Stimulated activated CD4-positive, alpha-beta T cell treated with anti-CD3 and anti-CD28 coated beads, Interleukin-4, amount 100 ng/mL, for 1 hour (primary cell): ENCODE measurements around the gene MDN1.
"Not testable (repeated sequence)": the region's sequence is repeated elsewhere in the genome, so short reads cannot be mapped to it uniquely, and the experiment has no call there.

Experiments used
- DNase-seq: peaks from one replicate; pipeline ENCODE4 v3.0.0-alpha.2; 2020

The MDN1 gene

GRCh38 chr6:89807581-89807980, 12.0 kb downstream of the MDN1 start:
- no peak for DNase-seq

GRCh38 chr6:89805814-89806371, 13.7 kb downstream of the MDN1 start:
- no peak for DNase-seq

- DNase-seq: no peak
Measured at GRCh38 chr6:89803271-89803670, 16.3 kb downstream of the MDN1 start.

- DNase-seq: no peak
Measured at GRCh38 chr6:89799756-89800155, 19.8 kb downstream of the MDN1 start.

DNA sequence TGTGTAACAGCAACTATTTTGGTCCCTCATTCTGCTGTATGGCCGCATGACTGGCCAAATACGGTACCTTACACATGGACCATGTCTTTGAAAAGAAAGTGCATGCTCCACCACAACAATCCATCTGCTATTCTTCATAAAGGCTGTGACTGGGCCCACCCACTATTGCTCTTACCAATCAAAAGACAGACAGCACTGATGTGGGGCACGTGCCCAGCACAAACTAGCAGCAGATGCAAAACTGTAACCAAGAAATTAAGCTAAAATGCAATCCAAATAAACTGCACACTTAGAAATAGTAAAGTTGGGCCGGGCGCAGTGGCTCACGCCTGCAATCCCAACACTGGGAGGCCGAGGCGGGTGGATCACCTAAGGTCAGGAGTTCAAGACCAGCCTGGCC, 20.5 kb downstream of the MDN1 start:
- no peak for DNase-seq

- no peak for DNase-seq
Measured at GRCh38 chr6:89797317-89797716, 22.3 kb downstream of the MDN1 start.

DNA sequence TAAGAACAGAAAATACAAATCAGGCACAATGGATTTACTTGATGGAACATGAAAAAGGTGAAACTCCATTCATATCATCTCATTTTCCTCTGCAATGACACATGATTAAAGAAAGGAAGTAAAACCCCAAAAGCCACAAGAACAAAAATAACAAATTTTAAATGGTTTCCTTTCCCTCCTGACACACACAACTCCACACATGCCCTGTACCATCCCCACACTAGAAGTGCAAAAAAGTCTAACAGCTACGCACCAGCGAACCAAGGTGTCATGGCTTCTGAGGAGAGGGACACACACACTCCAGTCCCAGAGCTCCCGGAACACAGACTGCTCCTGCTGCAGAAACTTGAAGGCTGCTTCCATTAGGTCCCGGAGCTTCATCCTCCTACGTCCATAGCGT, 25.3 kb downstream of the MDN1 start:
- no peak for DNase-seq

DNA sequence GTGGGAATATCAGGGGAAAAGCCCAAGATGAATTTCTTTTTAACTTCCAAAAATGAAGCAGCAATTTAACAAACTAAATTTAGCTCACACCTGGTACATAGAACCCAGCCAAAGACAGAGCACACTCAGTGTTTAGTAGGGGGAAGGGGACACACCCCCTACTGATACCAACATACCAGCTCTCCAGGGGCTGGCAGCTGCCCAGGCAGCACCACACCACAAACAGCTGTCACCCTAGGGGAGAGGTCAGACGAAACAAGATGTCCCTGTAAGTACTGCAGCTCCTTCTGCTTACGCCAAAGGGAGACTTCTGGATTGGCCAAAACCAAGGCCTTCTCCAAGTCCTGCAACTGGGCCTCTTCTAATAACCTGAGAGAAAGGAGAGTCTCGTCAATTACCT, 26.0 kb downstream of the MDN1 start:
- DNase-seq: no peak

GRCh38 chr6:89792881-89793280, 26.7 kb downstream of the MDN1 start:
- DNase-seq: no peak

DNA sequence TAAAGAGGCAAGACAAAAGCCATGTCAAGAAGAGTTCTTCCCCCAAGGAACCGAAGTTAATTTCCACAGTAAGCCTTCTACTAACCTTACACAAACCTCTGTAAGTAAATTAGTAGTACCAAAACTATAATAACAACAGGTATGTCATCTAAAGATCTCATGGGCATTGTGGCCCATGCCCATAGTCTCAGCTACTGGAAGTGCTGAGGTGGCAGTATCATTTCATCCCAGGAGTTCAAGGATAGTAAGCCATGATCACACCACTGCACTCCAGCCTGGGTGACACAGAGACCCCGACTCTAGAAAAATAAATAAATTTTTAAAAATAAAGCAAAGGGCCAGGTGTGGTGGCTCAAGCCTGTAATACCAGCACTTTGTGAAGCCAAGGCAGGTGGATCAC, 29.2 kb downstream of the MDN1 start:
- no peak for DNase-seq

- no peak for DNase-seq
Measured at GRCh38 chr6:89789980-89790379, 29.6 kb downstream of the MDN1 start.

DNA sequence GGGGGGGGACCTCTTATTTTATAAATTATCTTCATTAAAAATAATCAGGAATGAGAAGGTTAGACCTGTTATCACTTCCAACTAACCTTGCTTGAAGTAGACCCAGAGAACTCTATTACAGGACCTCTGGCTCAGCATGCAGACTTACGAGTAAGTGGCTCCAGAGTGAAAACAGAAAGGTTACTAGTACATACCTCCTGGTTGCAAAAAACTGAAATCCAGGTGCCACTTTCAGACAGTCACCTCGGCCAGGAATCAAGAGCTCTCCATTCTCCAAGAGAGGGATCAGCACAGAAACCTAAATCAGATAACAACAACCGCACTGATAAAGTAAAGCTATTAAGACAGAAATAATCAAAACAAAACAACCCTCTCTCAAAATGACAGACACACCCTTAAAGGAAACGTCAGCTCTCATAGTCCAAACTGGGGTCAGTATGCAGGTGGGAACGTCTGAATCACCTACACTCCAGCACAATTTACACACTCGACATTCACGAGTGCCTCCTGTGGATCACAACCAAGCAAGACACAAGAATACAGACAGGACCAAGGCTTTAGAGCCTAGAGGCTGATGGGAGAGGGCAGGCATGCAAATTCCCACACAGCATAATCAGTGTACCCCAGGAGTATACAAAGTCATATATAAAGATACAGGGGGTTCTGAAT, 31.8 kb downstream of the MDN1 start:
- DNase-seq: no peak

DNA sequence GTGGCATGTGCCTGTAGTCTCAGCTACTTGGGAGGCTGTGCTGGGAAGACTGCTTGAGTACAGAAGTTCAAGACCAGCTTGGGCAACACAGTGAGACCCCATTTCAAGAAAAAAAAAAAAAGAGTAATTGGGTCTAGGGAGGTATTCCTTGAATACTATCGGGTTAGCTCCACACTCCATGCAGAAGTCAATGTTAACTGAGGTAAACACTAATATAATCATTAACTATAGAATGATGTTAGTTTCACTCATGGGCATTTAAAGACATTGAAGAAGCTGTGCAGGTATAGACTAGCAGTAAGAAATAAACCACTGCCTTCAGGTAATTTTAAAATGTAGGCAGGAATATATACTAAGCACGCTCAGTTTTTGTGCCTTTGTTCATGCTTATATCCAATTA, 32.6 kb downstream of the MDN1 start:
- no peak for DNase-seq

GRCh38 chr6:89784838-89785237, 34.8 kb downstream of the MDN1 start:
- DNase-seq: no peak

DNA sequence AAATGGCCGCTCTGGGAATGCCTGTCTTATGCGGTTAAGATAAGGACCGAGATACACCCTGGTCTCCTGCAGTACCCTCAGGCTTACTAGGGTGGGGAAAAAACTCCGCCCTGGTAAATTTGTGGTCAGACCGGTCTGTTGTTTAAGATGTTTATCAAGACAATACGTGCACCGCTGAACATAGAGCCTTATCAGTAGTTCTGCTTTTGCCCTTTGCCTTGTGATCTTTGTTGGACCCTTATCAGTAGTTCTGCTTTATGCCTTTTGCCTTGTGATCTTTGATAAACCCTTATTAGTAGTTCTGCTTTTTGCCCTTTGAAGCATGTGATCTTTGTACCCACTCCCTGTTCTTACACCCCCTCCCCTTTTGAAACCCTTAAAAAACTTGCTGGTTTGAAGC, 36.3 kb downstream of the MDN1 start:
- DNase-seq: not testable (repeated sequence)

GRCh38 chr6:89782222-89782621, 37.4 kb downstream of the MDN1 start:
- no peak for DNase-seq

DNA sequence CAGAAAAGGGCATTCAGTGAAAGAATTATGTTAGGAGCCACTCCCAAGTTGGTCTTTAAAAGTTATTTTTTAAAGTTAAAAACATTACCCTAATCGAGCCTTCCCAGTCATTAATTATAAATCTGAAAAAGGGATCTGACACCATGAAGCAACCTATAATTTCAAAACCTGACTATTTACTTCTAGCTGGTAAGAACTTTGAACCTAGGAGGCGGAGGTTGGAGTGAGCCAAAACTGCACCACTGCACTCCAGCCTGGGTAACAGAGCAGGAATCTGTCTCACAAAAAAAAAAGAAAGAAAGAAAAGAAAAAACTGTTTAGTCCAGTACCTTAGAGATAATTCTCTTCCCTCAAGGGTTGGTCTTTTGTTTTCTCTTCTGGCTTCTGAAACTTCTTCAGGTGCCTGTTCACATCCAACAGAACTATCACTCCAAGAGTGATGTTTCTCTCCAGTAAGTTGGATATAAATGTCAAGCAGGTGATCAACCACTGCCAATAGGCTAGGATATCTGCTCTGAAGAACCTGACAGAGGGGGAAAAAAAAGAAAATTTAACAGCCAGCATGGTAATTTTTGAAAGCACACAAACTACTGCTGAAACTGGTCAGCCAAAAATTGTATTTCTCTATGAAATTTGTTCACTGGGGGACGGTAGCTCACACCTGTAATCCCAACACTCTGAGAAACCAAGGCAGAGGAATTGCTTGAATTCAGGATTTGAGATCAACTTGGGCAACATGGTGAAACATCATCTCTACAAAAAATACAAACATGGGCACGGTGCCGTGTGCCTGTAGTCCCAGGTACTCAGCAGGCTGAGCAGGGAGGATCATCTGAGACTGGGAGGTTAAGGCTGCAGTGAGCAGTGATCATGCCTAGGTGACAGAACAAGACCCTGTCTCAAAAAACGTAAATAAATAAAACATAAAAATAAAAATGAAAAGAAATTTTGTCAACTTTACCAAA, 38.2 kb downstream of the MDN1 start:
- no peak for DNase-seq

GRCh38 chr6:89777455-89777854, 42.1 kb downstream of the MDN1 start:
- DNase-seq: no peak

DNA sequence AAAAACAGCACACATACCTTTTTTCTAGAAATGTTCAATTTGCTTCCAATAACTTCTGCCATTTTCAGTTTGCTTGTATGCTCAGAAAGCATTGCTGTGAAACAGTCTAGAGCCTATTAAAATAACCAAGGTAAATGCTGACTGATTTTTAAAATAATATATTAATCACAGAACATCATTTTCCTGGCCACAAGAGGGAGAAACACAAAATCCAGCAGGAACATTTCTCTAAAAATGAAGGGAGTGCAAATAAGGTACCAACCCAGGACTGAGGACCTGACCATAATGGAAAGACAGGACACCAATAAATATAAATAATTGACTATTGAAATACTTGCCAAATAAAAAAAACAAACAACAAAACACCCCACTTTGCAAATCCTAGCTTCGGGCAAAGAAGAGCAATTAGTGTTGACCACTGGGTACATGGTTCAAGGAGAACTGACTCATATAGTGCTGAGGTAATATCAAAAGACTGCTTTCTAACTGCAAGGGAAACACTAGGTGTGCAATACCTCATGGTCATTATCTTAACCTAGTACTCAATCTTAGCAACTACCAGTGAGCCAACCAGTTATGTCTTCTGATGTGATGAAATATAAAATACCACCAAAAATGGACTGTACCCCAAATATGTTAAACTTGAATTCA, 42.9 kb downstream of the MDN1 start:
- no peak for DNase-seq

DNA sequence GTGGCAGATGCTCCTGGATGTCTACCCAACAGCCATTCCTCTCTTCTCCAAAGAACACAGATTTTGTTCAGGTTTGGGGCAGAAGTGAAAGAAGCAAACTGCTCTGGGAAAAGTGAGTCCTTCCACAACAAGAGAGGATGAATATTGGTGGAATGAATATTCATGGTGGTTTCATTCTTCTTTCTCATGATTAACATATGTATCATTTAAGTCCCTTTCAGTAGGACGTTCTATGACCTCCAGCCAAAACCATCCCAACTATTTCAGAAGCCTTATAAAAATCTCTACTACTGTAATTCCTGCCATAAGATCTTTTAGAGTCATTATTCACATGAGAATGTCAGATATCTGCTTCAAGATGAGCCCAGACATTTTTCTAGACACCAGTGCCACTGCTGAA, 44.4 kb downstream of the MDN1 start:
- no peak for DNase-seq

DNA sequence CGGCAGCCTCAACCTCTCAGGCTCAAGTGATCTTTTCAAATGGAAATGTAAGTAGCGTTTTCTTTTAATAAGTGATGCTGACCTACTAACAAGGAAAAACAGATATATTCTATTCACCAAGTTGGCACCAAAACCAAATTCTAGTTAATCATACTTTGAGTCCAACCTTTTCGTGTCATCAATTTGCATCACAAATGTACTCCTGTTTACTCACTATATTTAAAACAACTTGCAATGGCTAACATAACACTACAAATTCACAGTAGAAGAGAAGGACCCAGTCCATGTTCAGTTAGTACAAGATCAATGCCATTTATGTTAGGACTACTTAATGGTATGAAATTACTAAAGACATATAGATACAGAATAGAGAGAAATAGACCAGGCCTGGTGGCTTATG, 50.0 kb downstream of the MDN1 start:
- no peak for DNase-seq

DNA sequence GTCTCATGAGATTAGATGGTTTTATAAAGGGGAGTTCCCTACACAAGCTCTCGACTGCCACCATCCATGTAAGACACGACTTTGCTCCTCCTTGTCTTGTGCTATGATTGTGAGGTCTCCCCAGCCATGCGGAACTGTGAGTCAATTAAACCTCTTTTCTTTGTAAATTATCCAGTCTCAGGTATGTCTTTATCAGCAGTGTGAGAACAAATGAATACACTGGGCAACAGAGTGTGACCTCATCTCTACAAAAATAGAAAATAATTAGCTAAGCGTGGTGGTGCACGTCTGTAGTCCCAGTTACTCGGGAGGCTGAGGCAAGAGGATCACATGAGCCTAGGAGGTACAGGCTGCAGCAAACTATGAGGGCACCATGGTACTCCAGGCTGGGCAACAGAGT, 51.3 kb downstream of the MDN1 start:
- no peak for DNase-seq

- DNase-seq: no peak
Measured at GRCh38 chr6:89763550-89763949, 56.0 kb downstream of the MDN1 start.

DNA sequence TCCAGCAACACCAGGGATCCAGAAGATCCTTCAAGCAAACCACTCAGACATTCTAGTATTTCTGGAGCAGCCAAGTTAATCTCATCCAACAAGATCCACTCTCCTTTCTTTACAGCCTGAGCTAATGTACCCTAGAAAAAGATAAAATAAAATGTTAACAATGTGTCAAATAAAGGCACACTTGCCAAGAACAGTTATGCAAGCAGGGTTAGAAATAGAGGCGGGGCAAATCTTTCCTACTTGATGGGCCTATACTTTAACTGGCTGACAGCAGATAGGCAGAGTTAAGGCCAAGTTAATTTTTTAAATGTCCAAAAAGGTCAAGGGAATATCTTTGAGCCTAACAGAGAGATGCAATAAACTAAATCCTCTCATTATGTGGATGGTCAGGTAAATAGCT, 60.8 kb downstream of the MDN1 start:
- DNase-seq: no peak
